ACHN (cell line): ENCODE data around the gene FARS2.
A peak's percentile ranks its signal among the peaks of the same experiment; 100 is the strongest.

ENCODE experiments used
- DNase-seq: peaks from one replicate; pipeline ENCODE4 v3.0.0-alpha.2; 2015
- in situ Hi-C: cut with HindIII; loops from 2 replicates; pipeline ENCODE4 v1.10.0; 2017; ENCODE audit warnings: low sequenced_read_pairs, low pct_ligation_motif_present, low pct_unique_long_range_greater_than_20kb

Gene FARS2

DNA sequence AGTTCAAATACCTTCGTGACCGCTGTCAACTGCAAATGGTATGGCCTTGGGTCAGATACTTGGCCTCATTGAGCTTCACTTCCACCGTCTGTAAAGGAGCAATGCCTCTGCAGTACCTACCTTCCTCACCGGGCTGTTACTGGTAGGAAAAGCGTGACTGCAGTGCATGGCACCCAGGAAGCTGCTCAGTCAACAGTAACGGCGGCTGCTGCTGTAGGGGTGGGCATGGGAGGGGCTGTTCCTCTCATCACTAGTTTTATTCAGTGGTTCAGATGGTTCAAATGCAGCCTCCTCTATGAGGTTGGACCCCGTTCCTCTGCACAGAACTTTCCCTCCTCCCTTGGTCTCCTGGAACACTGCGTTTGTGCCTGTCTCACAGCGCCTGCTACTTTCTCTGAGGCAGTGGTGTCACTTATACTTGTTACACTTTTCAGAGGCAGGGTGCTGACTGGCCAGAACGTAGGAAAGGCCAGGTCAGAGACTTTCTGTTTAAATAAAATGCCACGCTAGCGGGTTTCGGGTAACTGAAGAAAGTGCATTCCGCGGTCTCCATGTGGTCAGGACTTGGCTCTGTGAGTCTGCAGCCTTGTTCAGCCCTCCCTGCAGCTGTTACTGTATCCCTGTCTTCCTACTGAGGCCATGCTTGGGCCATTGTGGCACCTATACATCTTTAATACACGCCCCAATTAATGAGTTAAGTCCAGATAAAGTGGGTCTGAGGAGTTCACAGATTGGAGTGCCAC lies 465.8 kb downstream of the FARS2 start:
- in situ Hi-C loops = no loop called here
- DNase-seq = no peak

DNA sequence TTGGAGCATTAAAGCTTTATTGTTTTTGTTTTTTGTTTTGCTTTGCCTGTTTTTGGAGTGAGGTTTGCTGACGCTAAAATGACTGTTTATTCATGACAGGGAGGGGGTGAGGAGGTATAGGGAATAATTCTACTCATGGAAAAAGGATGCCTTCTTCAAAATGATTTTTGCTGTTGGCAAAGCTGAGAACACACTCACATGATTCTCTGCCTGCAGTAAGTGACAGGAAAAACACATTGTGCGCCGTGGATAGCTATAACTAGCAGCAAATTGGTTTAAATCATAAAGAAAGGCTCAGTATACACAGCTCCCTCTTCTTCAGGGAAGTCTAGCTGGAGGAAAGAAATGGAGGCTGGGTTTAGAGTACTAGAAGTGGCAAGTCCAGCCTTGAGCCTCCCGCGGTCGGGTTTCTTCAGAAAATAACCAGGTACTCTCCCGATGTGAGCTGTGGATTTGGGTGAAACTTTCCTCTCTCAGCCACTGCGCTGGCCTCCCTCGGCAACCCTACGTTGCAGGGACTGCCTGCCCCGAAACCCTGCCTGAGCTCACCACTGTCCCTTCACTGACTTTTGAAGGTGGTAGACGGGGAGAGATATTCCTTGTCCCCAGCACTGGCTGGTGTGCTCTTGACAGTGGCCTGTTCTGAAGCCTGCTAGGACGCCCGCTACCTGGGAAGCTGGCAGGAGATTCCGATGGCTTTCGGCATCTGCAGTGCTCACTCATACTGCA lies 467.2 kb downstream of the FARS2 start:
- in situ Hi-C loops = no loop called here
- no peak for DNase-seq

DNA sequence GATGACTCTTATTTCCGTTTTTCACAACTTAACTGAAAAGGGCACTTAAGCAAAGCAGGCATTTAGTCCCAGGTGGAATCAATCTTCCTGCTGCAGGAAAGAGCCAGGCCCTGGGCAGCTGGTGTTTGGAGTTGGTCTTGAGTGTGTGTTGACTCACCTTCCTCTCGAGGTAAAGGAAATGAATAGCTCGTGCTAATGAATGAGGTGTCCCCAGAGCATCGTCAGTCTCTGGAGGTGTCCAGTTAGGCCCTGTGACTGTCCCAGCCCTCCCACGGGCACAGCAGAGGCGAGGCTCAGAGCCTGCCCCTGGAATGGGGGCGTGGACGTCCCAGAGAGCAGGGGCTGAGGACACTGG lies 467.7 kb downstream of the FARS2 start:
- no peak for DNase-seq
- in situ Hi-C loops = no loop called here

DNA sequence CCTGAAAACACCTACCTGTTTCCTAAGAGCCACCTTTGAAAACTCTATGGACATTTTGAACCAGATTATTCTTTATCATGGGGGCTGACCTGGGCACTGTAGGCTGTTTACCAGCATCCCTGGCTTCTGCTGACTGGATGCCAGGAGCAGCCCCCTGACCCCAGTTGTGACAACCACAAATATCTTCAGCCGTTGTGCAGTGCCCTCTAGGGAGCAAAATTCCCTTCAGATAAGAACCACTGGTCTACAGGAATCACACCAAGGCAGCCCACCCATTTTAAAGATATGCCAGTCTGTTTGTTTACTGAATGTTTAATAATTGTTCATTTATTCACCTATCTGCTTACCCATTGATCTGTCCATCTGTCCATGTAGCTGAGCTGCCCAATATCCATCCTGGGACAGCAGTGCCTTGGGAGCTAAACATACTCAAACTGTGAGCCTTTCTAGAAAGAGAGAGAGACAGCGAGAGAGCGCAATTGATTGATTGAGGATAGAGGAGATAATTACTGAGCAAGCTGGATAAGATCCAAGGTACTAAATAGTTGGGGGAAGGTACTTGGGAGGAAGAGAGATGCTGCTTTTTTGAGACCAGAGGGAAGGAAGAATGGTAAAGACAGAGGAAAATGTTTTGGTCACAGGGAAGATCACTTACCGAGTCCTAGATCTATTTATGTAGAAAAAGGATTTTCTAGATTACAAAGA lies 468.7 kb downstream of the FARS2 start:
- DNase-seq = no peak
- in situ Hi-C loops = no loop called here

DNA sequence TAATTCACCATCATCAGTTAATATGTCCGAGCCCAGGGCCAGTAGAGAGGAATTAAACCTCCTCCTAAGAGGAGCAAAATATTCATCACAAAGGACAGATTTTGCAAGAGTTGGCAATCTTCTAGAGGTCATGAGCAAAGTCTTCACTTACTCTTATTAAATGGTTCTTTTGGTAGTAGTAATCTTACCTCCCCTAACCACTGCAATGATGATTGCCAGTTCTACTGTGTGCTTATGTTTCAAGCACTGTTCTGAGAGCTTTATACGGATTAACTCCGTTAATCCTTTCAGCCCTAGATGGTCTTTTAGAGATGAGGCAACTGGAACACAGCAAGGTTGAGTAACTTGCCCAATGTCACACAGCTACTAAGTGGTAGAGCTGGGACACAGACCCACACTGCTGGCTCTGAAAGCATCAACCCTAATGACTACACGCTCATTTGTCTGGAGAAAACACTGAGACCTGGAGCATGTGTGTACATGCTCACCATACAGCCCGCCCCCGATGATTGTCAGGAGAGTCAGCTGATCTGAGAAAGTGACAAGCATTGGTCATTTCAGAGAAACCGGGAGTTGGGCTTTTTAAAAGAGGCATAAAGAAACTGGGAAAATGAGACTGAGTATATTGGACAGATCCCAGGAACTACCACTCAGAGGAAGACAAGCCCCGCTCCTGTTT lies 469.4 kb downstream of the FARS2 start:
- DNase-seq = no peak
- in situ Hi-C loops = no loop called here

DNA sequence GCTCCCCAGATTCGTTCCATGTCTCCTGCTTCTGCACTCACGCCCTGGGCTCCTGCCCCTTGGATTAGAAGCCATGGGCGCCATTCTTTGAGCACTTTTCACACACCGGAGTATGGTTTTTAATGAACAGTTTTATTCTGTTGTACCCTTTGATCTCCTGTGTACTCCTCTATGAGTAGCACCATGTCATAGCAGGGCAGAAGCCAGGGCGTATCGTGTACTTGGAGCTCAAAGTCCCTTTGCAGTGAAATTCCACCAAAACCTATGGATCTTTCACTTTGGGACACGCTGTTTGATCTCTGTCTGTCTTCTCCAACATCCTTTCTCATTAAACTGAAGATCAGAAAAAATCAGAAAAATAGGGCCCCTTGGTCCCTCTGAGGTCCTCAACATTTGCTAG lies 470.1 kb downstream of the FARS2 start:
- DNase-seq = no peak
- in situ Hi-C loops = no loop called here

DNA sequence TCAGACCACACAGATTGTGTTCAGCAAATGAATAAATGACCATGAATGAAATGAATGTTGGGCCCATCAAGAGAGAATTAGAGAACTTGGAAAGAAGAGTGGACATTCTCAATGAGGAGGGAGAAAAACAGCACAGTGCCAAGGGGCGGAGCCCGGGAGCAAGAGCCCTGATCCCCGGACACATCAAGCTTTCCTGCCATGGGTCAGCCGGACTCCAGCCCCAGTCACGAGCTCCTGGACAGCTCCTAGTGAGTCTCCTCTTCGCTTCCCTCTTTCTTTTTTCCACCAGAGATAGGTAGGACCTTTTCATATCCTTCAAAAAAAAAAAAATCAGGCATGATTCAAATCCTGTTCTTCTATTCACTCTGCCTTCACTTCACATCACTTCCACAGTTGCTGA lies 471.2 kb downstream of the FARS2 start:
- in situ Hi-C loops = no loop called here
- no peak for DNase-seq

DNA sequence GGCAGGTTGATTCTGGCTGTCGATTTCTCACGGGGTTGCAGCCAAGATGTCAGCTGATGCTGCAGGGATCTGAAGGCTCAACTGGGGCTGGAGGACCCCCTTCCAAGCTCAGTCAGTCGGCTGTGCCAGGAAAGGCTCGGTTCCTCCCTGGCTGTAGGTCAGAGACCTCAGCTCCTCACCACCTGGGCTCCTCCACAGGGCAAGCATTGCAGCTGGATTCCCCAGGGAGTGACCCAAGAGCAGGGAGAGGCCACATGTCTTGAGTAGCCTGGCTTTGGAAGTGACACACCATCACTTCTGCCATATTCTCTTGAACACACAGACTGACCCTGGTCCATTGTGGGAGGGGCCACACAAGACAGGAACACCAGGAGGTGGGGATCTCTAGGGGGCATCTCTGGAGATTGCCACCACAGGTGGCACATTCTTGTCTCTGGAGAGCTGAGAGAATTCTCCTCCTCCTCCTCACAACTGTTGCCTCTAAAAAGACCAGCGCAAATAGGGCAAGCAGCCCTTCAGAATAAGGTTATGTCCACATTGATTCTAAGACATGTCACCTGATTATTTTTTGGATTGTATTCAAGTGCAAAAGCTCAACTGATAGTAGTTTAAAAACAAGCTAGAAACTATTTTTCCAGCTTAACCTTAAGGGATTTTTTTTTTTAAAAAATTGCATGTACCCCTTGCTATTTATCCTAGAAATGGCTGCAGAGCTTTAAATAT lies 474.9 kb downstream of the FARS2 start:
- no peak for DNase-seq
- in situ Hi-C loops = no loop called here

DNA sequence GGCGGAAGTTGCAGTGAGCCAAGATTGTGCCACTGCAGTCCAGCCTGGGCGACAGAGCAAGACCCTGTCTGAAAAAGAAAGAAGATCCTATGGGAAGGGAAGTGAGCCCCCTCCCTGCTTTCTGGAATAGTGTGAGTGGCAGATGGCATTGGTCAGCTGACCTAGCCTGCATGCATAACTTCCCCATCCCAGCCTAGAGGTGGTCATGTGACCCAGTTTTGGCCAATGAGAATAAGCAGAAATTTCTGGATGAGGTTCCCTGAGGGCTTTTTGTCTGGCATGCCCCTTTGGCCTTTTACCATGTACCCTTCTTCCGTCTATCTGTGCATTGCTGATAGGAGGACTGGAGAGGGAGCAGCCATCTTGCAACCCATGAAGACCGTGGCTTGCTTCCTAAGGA lies 476.1 kb downstream of the FARS2 start:
- no peak for DNase-seq
- in situ Hi-C loops = no loop called here

DNA sequence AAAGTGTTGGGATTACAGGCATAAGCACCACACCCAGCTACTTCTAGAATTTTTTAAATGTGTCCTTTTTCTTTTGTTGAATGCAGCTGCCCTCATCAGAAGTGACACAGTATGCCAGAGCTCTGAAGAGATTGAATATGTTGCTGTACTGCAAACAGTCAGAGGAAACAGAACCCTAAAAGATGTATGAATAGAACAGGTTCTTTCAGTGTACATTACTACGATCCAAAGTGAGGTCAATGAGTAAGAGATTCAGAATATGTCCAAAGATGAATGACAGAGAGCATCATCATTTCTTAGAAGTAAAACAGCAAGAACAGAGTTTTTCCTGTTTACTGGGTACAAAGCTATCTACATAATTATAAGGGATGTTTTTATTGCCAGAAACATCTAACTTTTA lies 476.9 kb downstream of the FARS2 start:
- DNase-seq = no peak
- in situ Hi-C loops = no loop called here

DNA sequence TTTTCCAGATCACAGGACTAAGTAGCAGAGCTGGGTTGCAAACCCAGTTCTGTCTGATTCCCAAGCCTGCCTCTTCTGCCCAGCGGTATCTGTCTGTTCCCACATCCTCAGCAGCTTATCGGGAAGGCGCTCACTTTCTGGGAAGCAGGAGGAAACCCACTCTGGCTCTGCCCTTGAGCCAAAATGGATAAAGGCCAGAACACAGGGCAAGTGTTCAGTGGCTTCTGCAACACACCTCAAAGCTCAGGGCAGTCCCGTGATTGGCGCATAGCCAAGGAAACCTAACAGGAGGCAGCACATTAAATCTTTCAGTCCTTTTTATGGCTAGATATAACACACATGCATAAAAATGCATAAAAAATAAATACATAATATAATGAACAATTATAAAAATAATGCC lies 483.2 kb downstream of the FARS2 start:
- no peak for DNase-seq
- in situ Hi-C loops = no loop called here

DNA sequence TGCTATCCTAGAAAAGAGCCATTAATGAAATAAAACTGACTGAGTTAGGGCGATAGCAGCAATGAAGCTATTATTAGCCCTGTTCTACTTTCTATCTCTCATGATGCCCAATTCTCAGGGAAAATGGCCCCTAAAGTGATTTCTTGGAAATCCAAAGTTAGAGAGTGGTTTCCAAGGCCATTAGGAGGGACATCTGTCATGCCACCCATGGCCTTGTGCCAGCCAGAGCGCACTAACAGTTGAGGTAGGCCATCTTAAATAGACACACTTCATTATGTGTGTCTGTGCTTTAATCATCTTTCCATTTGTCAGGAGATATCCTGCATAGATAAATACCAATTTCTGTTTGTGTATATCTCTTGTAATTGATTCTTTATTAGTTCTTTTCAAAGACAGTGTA lies 483.8 kb downstream of the FARS2 start:
- in situ Hi-C loops = no loop called here
- DNase-seq = no peak

DNA sequence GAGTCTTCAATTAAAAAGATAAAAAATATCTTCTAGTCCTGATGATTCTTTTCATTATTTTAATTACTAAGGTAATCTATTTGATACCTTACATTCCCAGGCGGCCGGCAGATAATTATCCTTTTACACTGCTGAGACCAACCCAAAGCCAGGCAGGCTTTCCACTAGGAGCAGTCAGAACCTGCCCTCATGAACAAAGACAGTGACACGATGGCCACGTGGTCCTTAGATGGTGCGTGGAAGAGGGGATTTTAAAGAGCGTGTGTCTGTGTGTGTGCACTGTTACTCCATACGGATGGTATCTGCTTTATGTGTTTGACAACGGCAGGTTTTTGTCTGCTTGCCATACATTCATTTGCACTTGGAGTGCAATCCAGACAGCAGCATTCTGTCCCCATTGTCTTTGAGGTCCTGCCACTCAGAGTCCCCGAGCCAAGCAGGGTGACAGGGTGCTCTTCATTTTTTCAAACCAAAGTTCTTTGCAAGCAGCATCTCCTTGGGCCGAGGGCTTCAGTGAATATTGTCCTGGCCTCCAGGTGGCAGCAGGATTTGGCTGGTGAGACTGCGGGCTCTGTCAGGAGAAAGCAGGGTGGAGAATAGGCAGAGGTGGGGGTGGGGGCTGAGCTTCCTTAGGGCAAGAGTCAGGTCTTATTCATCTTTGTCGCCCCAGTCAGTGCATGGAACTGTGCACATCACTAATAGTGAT lies 484.9 kb downstream of the FARS2 start:
- in situ Hi-C loops = no loop called here
- DNase-seq = peak; percentile 5

DNA sequence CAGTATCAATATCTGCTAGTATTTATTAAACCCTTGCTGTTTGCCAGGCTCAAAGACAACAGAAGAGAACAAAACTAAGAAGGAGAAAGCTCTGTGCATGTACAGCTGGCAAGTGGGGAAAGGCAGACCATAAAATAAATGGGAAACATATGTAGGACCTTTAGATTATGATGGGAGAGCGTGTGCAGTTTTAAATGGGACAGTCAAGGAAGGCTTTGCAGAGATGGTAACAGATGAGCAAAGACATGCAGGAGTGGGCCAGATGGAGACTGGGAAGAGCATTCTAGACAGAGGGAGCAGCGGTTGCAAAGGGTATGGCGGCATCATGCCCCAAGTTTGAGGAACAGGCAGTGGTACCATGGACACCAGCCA lies 485.4 kb downstream of the FARS2 start:
- in situ Hi-C loops = no loop called here

DNA sequence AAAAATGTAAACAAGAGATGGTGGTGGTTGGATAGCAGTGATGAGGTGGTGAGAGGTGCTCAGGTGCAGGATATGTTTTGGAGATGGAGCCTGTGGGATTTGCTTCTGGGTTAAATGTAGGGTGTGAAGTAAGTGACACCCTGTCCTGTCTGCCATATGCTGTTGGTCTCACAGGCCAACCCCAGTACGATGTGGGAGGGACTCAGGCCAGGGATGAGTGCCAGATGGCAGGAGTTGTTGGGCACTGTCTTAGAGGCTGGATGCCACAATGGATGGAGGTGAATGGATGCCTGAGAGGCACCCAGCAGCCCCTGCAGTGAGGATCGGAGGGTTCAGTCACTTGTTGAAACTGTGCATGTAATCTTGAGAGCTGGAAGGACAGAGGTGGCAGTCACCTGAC lies 486.1 kb downstream of the FARS2 start:
- in situ Hi-C loops = no loop called here
- no peak for DNase-seq

More for the DNA sequence above, 485.4 kb downstream of the FARS2 start:
- no peak for DNase-seq

DNA sequence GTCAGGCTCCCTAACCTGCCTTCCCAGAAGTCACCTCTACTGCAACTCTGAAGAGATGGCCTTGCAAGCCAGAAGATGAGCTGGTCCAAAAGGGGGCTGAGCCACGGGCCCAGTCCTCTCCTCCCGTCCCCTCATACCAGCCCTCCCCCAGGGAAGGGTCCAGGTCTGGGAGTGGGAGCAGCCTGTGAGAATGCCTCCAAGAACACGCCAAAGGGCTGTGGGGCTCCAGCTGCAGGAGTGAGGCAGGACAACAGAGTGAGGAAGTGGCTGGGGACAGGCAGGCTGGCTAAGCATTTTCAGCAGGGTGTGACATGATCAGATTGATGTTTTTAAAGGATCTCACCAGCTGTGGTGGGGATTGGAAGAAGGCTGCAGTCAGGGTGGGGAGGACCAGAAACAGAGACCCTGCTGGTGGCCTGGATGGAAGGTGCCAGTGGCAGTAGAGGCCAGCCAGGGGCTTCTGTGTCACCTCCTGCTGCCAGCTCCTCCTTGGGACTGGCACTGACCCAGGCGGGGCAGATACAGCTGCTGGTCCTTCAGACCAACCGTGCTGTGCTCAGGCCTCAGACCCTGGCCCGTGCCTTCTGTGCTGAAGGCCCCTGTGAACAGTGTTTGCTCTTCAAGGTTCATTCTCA lies 487.8 kb downstream of the FARS2 start:
- in situ Hi-C loops = no loop called here
- DNase-seq = no peak

DNA sequence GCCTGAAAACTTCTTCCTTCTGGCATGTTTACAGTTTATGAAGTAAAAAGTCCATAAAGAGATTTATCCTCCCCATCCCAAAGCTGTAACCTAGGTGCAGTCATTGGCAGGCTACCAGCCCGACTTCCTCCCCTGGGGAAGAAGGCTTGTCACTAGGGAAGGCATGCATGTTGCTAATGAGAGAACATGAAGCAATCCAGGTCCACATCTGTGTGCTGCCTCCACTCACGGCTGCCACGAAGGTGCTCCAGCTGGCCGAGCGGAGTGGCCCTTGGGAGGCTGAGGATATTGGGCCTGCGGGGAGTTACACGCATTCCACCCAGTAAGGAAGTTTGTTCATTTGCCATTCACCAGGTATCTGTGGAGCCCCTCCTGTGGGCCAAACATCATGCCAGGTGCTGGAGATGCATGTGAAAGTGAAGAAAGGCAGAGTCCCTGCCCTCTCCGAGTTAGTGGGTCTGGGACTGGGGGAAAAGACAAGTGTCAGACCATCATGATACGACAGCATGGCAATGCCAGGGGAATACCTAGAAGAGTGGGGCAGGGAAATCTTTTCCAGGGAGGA lies 488.4 kb downstream of the FARS2 start:
- in situ Hi-C loops = no loop called here
- no peak for DNase-seq
